Vagina (tissue), 2 donors: Measurements from ENCODE around the gene LY6G6C. TPM values are rescaled to one million over a fixed set of nuclear protein-coding genes. Genes with fewer than 3 reads are reported as not detected.

Experiments used
- DNase-seq, 2 donors: peaks; one replicate each; pipeline ENCODE4 v3.0.0-alpha.2; 2017; ENCODE audit errors: extremely low spot score in 2 of 2
- H3K27ac ChIP-seq: fragments of 200-600 bp; sonication (generic); one replicate; pipeline ENCODE4 v1.5.1; 2019
- H3K27me3 ChIP-seq: fragments of 200-600 bp; sonication (generic); one replicate; pipeline ENCODE4 v1.5.1; 2019
- H3K36me3 ChIP-seq, 2 donors: fragments of 200-600 bp; sonication (generic); one replicate each; pipeline ENCODE4 v1.5.1; 2017 to 2019
- H3K4me1 ChIP-seq: fragments of 200-600 bp; sonication (generic); one replicate; pipeline ENCODE4 v1.5.1; 2019
- H3K4me3 ChIP-seq, 2 donors: fragments of 200-600 bp; sonication (generic); 1 replicate in 1 of 2; 2 replicates in 1 of 2; pipeline ENCODE4 v1.5.1; 2016 to 2019
- H3K9me3 ChIP-seq: fragments of 200-600 bp; sonication (generic); one replicate; pipeline ENCODE4 v1.5.1; 2019
- POLR2A ChIP-seq, 2 donors: fragments of 450-650 bp; IDR thresholded peaks; one replicate each; pipeline ENCODE4 v1.6.1; 2017; ENCODE audit warnings: antibody characterized with exemption in 2 of 2, mild to moderate bottlenecking in 2 of 2, moderate library complexity in 2 of 2
- POLR2AphosphoS5 ChIP-seq, 2 donors: sonication (generic); formaldehyde crosslinking; IDR thresholded peaks; one replicate each; pipeline ENCODE4 v1.9.0; 2017; ENCODE audit warnings: antibody characterized with exemption in 2 of 2, mild to moderate bottlenecking in 2 of 2, low read depth in 1 of 2; ENCODE audit not compliant: insufficient read depth in 1 of 2
- intact Hi-C: fragments of 100-400 bp; cut with DNase I; formaldehyde crosslinking; loops from one replicate; pipeline ENCODE4 v1.15.1; 2023
- total RNA-seq: library from RNA; depleted of rRNA; stranded (reverse); fragments of >200 nt; gene quantifications from one replicate; pipeline ENCODE4 v1.2.3, GENCODE V29; 2016
- TF ChIP-seq, protein P1 (sequence below), 3 experiments: fragments of 450-650 bp in 2 of 3; fragments of 200-600 bp in 1 of 3; sonication (generic) in 1 of 3; IDR thresholded peaks; one replicate each; pipeline ENCODE4 v1.5.1; 2017 to 2019; ENCODE audit warnings: antibody characterized with exemption in 3 of 3, mild to moderate bottlenecking in 2 of 3, moderate library complexity in 2 of 3

The LY6G6C gene
- total RNA-seq, 1 donor from 2014 or later: not detected

DNA sequence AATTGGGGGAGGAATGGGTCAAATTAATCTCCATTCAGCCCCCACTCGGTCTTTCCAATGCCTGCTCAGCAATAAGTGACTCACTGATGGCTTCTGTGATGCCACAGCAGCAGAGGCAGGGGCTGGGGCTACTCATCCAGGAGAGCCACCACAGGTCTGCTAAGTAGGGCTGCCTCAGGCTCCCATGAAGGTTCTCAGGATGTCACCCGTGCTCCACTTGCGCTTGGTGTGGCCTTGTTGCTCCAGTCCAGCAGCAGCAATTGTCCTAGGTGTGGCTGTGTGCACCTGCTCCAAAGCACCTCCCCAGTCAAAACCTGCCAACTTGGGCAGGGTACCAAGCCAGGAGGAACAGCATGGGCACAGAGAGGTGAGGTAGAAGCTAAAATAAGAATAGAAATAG lies 627 bp upstream of the LY6G6C start:
- TF ChIP-seq POLR2AphosphoS5 (IDR thresholded peaks at IDR 0.05; ENCODE audit: insufficient read depth in 1 of 2, low read depth in 1 of 2) (no peak), POLR2A (IDR thresholded peaks at IDR 0.05) (no peak)
- TF ChIP-seq, protein P1, sequence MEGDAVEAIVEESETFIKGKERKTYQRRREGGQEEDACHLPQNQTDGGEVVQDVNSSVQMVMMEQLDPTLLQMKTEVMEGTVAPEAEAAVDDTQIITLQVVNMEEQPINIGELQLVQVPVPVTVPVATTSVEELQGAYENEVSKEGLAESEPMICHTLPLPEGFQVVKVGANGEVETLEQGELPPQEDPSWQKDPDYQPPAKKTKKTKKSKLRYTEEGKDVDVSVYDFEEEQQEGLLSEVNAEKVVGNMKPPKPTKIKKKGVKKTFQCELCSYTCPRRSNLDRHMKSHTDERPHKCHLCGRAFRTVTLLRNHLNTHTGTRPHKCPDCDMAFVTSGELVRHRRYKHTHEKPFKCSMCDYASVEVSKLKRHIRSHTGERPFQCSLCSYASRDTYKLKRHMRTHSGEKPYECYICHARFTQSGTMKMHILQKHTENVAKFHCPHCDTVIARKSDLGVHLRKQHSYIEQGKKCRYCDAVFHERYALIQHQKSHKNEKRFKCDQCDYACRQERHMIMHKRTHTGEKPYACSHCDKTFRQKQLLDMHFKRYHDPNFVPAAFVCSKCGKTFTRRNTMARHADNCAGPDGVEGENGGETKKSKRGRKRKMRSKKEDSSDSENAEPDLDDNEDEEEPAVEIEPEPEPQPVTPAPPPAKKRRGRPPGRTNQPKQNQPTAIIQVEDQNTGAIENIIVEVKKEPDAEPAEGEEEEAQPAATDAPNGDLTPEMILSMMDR (IDR thresholded peaks at IDR 0.05): no peak
- H3K27me3 ChIP-seq: no peaks in the 10 kb centered on the region
- peaks cover 0 to 11% of the 10 kb centered on the region in 2 donors for H3K36me3 ChIP-seq
- intact Hi-C loops: no loop called here
- no peak overlapping the region for H3K4me3 ChIP-seq
- peaks cover 20% of the 10 kb centered on the region for H3K4me1 ChIP-seq
- DNase-seq: no peak
- H3K9me3 ChIP-seq: no peaks in the 10 kb centered on the region
- H3K27ac ChIP-seq: no peak overlapping the region

DNA sequence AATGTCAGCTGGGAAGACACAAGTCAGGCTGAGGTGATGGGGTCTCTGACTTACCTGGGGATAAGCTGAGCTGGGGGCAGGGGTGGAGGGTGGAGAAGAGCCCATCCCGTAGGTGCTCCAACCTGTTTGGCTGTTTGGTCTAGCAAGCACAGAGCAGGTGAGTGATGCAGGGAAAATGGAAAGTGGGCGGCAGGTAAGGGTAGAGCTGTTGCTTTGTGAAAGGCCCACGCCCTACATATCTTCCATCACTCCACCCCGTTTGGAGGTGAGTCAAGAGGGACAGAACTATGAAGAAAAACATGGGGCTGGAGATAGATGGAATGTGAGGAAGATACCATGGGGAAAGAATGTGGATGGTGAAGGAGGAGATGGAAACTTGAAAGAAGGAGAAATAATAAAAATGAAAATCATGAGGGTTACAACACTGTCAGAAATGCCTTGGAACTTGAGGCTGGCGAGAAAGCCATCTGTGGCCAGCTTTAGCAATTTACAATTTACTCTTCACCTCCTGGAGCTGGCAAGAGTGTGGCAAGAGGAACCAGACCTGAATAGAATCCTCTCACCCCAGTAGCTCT lies 1.3 kb downstream of the LY6G6C start:
- TF ChIP-seq, protein P1 (IDR thresholded peaks at IDR 0.05): no peak
- TF ChIP-seq POLR2A (IDR thresholded peaks at IDR 0.05): no peak
- TF ChIP-seq POLR2AphosphoS5 (IDR thresholded peaks at IDR 0.05; ENCODE audit: insufficient read depth in 1 of 2, low read depth in 1 of 2): no peak
- Histone ChIP-seq H3K27me3 (no peaks in the 10 kb centered on the region), H3K4me1 (peaks cover 7% of the 10 kb centered on the region), H3K36me3 (no peaks in the 10 kb centered on the region), H3K9me3 (no peaks in the 10 kb centered on the region), H3K4me3 (peak overlapping the region in 1 of 2 donors; percentile 3), H3K27ac (no peak overlapping the region)
- DNase-seq: no peak
- intact Hi-C loops: no loop called here

DNA sequence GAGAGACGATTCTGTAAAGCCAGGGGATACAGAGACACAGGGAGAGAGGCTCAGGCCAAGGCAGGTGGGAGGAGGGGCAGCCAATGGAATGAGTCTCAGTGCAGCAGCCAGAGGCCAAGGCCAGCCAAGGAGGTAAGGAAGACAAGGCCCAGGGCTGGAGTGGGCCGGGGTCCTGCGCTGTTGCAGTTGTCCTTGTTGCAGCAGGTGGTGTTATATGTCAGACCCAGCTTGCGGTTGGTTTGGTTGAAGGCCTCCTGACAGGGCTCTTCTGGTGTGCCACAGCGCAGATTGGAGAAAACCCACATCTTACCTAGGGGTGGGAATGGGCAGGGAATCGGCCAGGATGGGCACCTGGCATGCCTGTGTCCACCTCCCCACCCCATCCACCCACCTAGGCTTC lies 2.5 kb downstream of the LY6G6C start:
- intact Hi-C loops: no loop called here
- Histone ChIP-seq H3K9me3 (no peaks in the 10 kb centered on the region), H3K27ac (peak overlapping the region; percentile 71), H3K4me3 (no peak overlapping the region), H3K4me1 (peaks cover 13% of the 10 kb centered on the region), H3K27me3 (no peaks in the 10 kb centered on the region), H3K36me3 (no peaks in the 10 kb centered on the region)
- DNase-seq: no peak
- TF ChIP-seq POLR2A (IDR thresholded peaks at IDR 0.05) (no peak), POLR2AphosphoS5 (IDR thresholded peaks at IDR 0.05; ENCODE audit: insufficient read depth in 1 of 2, low read depth in 1 of 2) (no peak)
- TF ChIP-seq, protein P1 (IDR thresholded peaks at IDR 0.05): no peak

DNA sequence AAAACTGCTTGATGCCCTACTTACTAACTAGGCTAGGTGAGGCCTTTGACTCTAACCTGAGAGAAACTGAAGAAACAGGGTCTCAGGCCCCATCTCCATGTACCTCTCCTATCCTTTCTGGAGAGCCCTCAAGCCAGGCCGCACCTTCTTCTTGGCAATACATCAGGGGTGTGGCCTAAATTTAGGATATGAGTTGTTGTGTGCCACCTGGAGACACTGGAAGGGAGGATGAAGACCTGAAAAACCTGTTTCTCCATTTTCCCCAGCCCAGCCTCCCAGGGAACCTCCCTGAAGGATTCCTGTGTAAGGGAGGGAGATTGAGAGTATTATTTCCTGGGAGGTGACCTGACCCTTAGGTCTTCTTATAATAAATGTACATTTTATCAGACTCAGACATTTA lies 3.3 kb downstream of the LY6G6C start:
- no peaks in the 10 kb centered on the region for H3K27me3 ChIP-seq
- H3K9me3 ChIP-seq: no peaks in the 10 kb centered on the region
- H3K27ac ChIP-seq: peak overlapping the region; percentile 71
- H3K4me3 ChIP-seq: no peak overlapping the region
- intact Hi-C loops: no loop called here
- H3K36me3 ChIP-seq: no peaks in the 10 kb centered on the region
- no peak for DNase-seq
- peaks cover 14% of the 10 kb centered on the region for H3K4me1 ChIP-seq
- TF ChIP-seq, protein P1 (IDR thresholded peaks at IDR 0.05): no peak
- peak in 1 of 2 donors; percentile 88 for TF ChIP-seq POLR2AphosphoS5 (IDR thresholded peaks at IDR 0.05; ENCODE audit: insufficient read depth in 1 of 2, low read depth in 1 of 2)

DNA sequence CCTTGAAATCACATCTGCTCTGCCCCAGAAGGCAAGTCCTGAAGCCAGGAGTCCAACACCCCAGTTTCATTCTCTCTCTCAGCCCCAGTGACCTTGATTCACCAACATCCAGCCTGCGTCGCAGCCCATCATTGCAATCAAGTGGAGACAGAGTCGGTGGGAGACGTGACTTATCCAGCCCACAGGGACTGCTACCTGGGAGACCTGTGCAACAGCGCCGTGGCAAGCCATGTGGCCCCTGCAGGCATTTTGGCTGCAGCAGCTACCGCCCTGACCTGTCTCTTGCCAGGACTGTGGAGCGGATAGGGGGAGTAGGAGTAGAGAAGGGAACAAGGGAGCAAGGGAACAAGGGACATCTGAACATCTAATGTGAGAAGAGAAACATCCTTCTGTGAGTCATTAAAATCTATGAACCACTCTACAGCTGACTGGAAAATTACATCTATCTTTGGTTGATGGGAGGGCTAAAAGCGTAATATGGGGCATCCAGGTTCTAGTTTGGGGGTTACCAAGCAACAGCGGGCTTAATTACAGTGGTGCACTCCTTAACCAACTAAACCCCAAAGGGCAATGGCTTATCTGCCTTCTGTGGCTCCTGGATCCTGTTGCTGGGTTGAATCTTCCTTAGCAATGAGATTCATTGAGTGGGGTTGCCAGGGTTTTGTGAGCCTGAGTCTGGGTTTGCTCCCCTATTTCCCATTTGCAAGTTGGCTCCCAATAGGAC lies 3.9 kb downstream of the LY6G6C start:
- H3K9me3 ChIP-seq: no peaks in the 10 kb centered on the region
- intact Hi-C loops: no loop called here
- TF ChIP-seq POLR2AphosphoS5 (IDR thresholded peaks at IDR 0.05; ENCODE audit: insufficient read depth in 1 of 2, low read depth in 1 of 2) (no peak), POLR2A (IDR thresholded peaks at IDR 0.05) (no peak)
- TF ChIP-seq, protein P1 (IDR thresholded peaks at IDR 0.05): no peak
- no peak overlapping the region for H3K4me3 ChIP-seq
- no peak for DNase-seq
- H3K4me1 ChIP-seq: peaks cover 14% of the 10 kb centered on the region
- peak overlapping the region; percentile 71 for H3K27ac ChIP-seq
- no peaks in the 10 kb centered on the region for H3K36me3 ChIP-seq
- no peaks in the 10 kb centered on the region for H3K27me3 ChIP-seq
